ENCODE data around the gene GNB1L. TPM values are rescaled to one million over a fixed set of nuclear protein-coding genes. Genes with fewer than 3 reads are reported as not detected.

The GNB1L gene
- total RNA-seq, 1 donor from 2014 or later = 11.5 TPM

- no peak for DNase-seq (ENCODE audit: low read depth)
- H3K4me3 ChIP-seq (ENCODE audit: low read depth, low read length) = no peak overlapping the region
- TF ChIP-seq, protein P1, sequence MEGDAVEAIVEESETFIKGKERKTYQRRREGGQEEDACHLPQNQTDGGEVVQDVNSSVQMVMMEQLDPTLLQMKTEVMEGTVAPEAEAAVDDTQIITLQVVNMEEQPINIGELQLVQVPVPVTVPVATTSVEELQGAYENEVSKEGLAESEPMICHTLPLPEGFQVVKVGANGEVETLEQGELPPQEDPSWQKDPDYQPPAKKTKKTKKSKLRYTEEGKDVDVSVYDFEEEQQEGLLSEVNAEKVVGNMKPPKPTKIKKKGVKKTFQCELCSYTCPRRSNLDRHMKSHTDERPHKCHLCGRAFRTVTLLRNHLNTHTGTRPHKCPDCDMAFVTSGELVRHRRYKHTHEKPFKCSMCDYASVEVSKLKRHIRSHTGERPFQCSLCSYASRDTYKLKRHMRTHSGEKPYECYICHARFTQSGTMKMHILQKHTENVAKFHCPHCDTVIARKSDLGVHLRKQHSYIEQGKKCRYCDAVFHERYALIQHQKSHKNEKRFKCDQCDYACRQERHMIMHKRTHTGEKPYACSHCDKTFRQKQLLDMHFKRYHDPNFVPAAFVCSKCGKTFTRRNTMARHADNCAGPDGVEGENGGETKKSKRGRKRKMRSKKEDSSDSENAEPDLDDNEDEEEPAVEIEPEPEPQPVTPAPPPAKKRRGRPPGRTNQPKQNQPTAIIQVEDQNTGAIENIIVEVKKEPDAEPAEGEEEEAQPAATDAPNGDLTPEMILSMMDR (conservative IDR thresholded peaks at IDR 0.05; ENCODE audit: low read depth, low read length) = no peak
These were observed 38.7 kb upstream of the GNB1L start for GRCh38 chr22:19893363-19893762.

DNA sequence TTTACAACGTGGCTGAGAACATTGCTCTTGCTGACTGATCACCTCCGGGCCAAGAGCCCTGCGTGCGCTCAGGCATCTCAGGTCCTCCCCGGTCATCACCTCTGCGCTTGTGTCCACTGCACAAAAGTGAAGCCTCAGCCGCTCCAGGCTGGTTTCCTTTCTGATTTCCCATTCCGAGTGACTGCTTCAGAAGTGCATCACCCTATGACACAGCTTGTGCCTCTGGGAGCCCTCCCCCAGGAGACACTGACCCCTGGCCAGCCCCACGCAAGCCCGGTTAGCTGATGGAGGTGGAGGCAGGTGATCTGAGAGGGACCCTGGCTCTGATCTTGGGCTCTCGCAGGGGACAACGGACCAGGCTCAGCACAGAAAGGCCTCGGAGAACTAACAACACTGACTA, 38.3 kb upstream of the GNB1L start:
- TF ChIP-seq, protein P1 (conservative IDR thresholded peaks at IDR 0.05; ENCODE audit: low read depth, low read length) = no peak
- DNase-seq (ENCODE audit: low read depth) = no peak
- H3K4me3 ChIP-seq (ENCODE audit: low read depth, low read length) = no peak overlapping the region

- H3K4me3 ChIP-seq (ENCODE audit: low read depth, low read length) = no peak overlapping the region
- TF ChIP-seq, protein P1 (conservative IDR thresholded peaks at IDR 0.05; ENCODE audit: low read depth, low read length) = no peak
- no peak for DNase-seq (ENCODE audit: low read depth)
These were observed 37.7 kb upstream of the GNB1L start for GRCh38 chr22:19892257-19892879.

- DNase-seq (ENCODE audit: low read depth) = no peak
- H3K4me3 ChIP-seq (ENCODE audit: low read depth, low read length) = no peak overlapping the region
- TF ChIP-seq, protein P1 (conservative IDR thresholded peaks at IDR 0.05; ENCODE audit: low read depth, low read length) = no peak
These were observed 36.9 kb upstream of the GNB1L start for GRCh38 chr22:19891317-19892256.

DNA sequence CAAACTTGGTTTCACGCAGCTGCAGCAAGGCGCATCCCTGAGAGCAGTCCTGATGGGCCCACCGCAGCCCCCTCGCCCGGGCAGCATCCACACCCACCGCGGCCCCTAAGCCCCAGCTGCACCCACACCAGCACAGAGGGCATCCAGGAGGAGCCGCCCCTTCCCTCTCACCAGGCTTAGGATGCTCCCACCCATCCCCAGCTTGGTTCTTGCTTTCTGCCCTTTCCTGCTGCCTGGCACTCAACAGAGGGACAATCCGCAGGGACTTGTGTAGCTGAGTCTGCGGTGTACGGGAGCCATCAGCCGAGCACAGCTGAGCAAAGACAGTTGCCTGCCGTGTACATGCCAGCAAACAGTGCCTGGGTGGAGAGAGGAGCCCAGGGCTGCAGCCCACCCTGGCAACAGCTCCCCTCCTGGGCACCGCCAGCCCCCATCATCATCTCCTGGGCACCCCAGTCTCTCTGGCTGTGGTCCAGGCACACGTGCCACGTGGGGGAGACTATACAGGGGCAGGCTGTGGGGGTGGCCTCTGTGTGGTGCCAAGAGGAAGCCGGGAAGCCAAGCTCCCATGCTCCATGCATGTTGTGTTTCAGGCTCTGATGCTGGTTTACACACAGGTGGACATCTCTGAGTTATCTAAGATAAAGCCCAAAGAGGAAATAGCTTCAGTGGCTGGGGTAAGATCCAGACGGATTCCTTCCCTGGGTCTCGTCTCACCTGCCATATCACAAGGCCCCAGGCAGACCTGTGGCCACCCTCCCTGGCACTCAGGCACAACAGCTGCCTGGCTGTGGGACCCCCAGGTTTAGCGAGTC, 36.0 kb upstream of the GNB1L start:
- TF ChIP-seq, protein P1 (conservative IDR thresholded peaks at IDR 0.05; ENCODE audit: low read depth, low read length) = no peak
- H3K4me3 ChIP-seq (ENCODE audit: low read depth, low read length) = no peak overlapping the region
- DNase-seq (ENCODE audit: low read depth) = no peak

- no peak overlapping the region for H3K4me3 ChIP-seq (ENCODE audit: low read depth, low read length)
- DNase-seq (ENCODE audit: low read depth) = no peak
- TF ChIP-seq, protein P1 (conservative IDR thresholded peaks at IDR 0.05; ENCODE audit: low read depth, low read length) = no peak
These were observed 35.3 kb upstream of the GNB1L start for GRCh38 chr22:19889951-19890350.
